ENCODE measurements around the gene FMC1. TPM values are rescaled to one million over a fixed set of nuclear protein-coding genes. Genes with fewer than 3 reads are reported as not detected.
"Not testable (repeated sequence)": the region's sequence is repeated elsewhere in the genome, so short reads cannot be mapped to it uniquely, and the experiment has no call there.

The FMC1 gene
- total and polyA plus RNA-seq, 2 donors (not counting 1 experiment from before 2014, with no cell fraction given) = 10.1 to 23.0 TPM

DNA sequence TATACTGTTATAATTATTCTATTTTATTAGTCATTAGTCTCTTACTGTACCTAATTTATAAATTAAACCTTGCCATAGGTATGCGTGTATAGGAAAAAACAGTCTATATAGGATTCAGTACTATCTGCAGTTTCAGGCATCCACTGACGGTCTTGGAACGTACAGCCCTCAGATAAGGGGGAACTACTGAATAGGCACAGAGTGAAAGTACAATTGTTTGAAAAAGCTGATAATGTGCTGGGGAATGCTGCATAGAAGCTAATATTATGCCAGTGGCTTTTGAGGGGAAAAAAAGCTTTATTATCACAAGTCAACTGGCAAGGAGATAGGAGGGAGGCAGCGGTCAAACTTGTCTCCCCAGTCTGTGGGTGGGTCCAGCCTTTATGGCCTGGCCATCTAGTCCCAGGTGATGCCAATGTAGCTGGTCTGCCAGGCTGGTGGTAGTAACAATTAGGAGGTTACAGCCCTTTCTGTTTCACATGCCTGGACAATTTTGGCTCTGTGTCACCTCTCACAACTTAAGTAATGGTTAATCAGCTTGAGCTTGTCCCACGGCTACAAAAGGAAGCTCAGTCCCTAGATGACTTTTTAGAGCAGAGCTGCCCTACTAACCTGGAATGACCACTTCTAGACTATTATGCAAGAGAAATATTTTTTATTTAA lies 8.3 kb upstream of the FMC1 start:
- Histone ChIP-seq H3K79me2 (ENCODE audit: control insufficient read depth, insufficient read depth, low read length) (no peaks in the 10 kb centered on the region), H3K4me1 (ENCODE audit: control insufficient read depth, extremely low read depth, insufficient read depth, low read length) (no peaks in the 10 kb centered on the region), H3K36me3 (ENCODE audit: control insufficient read depth, insufficient read depth, low read length) (no peaks in the 10 kb centered on the region), H3K9ac (ENCODE audit: insufficient read depth, low read length) (no peak overlapping the region), H3K27ac (ENCODE audit: insufficient read depth, low read length) (no peak overlapping the region), H4K20me1 (ENCODE audit: control insufficient read depth, extremely low read depth, insufficient read depth, low read length) (no peaks in the 10 kb centered on the region), H2AFZ (ENCODE audit: low read length) (no peak overlapping the region), H3K9me3 (ENCODE audit: control insufficient read depth, insufficient read depth, low read depth, low read length) (no peaks in the 10 kb centered on the region), H3K27me3 (ENCODE audit: control insufficient read depth, insufficient read depth, low read length) (no peaks in the 10 kb centered on the region), H3K4me3 (replicated peaks in 1 of 4; ENCODE audit: control extremely low read depth in 1 of 4, insufficient read depth in 1 of 4, low read depth in 3 of 4, low read length in 4 of 4) (no peak overlapping the region), H3K4me2 (ENCODE audit: extremely low read depth, insufficient read depth, low read length) (no peak overlapping the region)
- no peak for TF ChIP-seq EZH2 (IDR thresholded peaks at IDR 0.05; ENCODE audit: low read length, missing control alignments)
- TF ChIP-seq, protein P1, sequence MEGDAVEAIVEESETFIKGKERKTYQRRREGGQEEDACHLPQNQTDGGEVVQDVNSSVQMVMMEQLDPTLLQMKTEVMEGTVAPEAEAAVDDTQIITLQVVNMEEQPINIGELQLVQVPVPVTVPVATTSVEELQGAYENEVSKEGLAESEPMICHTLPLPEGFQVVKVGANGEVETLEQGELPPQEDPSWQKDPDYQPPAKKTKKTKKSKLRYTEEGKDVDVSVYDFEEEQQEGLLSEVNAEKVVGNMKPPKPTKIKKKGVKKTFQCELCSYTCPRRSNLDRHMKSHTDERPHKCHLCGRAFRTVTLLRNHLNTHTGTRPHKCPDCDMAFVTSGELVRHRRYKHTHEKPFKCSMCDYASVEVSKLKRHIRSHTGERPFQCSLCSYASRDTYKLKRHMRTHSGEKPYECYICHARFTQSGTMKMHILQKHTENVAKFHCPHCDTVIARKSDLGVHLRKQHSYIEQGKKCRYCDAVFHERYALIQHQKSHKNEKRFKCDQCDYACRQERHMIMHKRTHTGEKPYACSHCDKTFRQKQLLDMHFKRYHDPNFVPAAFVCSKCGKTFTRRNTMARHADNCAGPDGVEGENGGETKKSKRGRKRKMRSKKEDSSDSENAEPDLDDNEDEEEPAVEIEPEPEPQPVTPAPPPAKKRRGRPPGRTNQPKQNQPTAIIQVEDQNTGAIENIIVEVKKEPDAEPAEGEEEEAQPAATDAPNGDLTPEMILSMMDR (conservative IDR thresholded peaks at IDR 0.05 in 1 of 2, IDR thresholded peaks at IDR 0.05 in 1 of 2; ENCODE audit: low read depth in 1 of 2, low read length in 2 of 2) = no peak
- no peak for DNase-seq (ENCODE audit: low read depth in 2 of 2)

DNA sequence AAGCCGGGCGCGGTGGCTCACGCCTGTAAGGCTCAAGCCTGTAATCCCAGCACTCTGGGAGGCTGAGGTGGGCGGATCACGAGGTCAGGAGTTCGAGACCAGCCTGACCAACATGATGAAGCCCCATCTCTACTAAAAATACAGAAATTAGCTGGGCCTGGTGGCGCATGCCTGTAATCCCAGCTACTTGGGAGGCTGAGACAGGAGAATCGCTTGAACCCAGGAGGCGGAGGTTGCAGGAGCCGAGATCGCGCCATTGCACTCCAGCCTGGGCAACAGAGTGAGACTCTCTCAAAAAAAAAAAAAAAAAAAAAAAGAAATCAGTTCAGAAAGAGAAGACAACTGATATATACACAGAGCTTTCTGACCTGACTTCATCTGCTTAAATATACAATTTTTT lies 7.7 kb upstream of the FMC1 start:
- H3K4me1 ChIP-seq (ENCODE audit: control insufficient read depth, extremely low read depth, insufficient read depth, low read length); H3K79me2 ChIP-seq (ENCODE audit: control insufficient read depth, insufficient read depth, low read length); H2AFZ ChIP-seq (ENCODE audit: low read length); H3K9me3 ChIP-seq (ENCODE audit: control insufficient read depth, insufficient read depth, low read depth, low read length); H3K27me3 ChIP-seq (ENCODE audit: control insufficient read depth, insufficient read depth, low read length); H3K9ac ChIP-seq (ENCODE audit: insufficient read depth, low read length); H3K27ac ChIP-seq (ENCODE audit: insufficient read depth, low read length); H3K36me3 ChIP-seq (ENCODE audit: control insufficient read depth, insufficient read depth, low read length); H3K4me2 ChIP-seq (ENCODE audit: extremely low read depth, insufficient read depth, low read length); H3K4me3 ChIP-seq (replicated peaks in 1 of 4; ENCODE audit: control extremely low read depth in 1 of 4, insufficient read depth in 1 of 4, low read depth in 3 of 4, low read length in 4 of 4); H4K20me1 ChIP-seq (ENCODE audit: control insufficient read depth, extremely low read depth, insufficient read depth, low read length); DNase-seq (ENCODE audit: low read depth in 2 of 2): not testable (repeated sequence)

DNA sequence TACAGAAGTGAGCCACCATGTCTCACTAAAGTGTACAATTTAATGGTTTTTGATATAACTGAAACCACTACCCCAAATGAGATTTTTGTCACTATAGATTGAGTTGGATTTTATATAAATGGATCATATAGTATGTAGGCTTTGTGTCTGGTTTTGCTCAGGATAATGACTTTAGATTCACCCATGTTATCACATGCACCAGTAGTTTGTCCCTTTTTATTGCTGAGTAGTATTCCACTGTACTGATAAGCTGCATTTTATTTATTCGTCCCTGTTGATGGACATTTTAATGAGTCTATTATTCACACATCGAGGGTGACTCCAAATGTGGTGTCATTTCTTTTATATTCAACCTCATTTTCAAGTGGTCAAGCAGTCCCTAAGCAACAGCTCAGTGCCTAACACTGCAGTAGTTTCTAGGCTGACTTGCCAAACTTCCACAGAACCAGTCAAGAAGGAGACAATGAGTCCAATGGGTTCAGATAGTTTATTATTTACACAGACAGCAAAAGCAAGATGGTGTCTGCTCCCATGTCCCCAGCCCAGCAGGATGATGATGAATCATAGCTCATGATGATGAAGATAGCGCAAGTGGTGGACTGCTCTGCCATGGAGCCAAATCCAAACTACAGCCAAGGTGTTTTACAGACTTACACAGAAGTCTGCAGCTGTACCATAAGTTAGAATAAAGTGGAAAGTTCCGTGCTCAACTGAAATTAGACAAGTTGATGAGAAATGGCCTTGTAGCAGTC lies 6.6 kb upstream of the FMC1 start:
- no peak for DNase-seq (ENCODE audit: low read depth in 2 of 2)
- Histone ChIP-seq H3K27me3 (ENCODE audit: control insufficient read depth, insufficient read depth, low read length) (no peaks in the 10 kb centered on the region), H3K4me3 (replicated peaks in 1 of 4; ENCODE audit: control extremely low read depth in 1 of 4, insufficient read depth in 1 of 4, low read depth in 3 of 4, low read length in 4 of 4) (no peak overlapping the region), H2AFZ (ENCODE audit: low read length) (no peak overlapping the region), H3K4me1 (ENCODE audit: control insufficient read depth, extremely low read depth, insufficient read depth, low read length) (no peaks in the 10 kb centered on the region), H3K9me3 (ENCODE audit: control insufficient read depth, insufficient read depth, low read depth, low read length) (no peaks in the 10 kb centered on the region), H3K36me3 (ENCODE audit: control insufficient read depth, insufficient read depth, low read length) (no peaks in the 10 kb centered on the region), H4K20me1 (ENCODE audit: control insufficient read depth, extremely low read depth, insufficient read depth, low read length) (no peaks in the 10 kb centered on the region), H3K9ac (ENCODE audit: insufficient read depth, low read length) (no peak overlapping the region), H3K4me2 (ENCODE audit: extremely low read depth, insufficient read depth, low read length) (no peak overlapping the region), H3K27ac (ENCODE audit: insufficient read depth, low read length) (no peak overlapping the region), H3K79me2 (ENCODE audit: control insufficient read depth, insufficient read depth, low read length) (no peaks in the 10 kb centered on the region)
- TF ChIP-seq, protein P1 (conservative IDR thresholded peaks at IDR 0.05 in 1 of 2, IDR thresholded peaks at IDR 0.05 in 1 of 2; ENCODE audit: low read depth in 1 of 2, low read length in 2 of 2) = no peak
- no peak for TF ChIP-seq EZH2 (IDR thresholded peaks at IDR 0.05; ENCODE audit: low read length, missing control alignments)

Measured in fibroblast of lung (primary cell).